Measurements from ENCODE around the gene ETFA.

ETFA gene

DNA sequence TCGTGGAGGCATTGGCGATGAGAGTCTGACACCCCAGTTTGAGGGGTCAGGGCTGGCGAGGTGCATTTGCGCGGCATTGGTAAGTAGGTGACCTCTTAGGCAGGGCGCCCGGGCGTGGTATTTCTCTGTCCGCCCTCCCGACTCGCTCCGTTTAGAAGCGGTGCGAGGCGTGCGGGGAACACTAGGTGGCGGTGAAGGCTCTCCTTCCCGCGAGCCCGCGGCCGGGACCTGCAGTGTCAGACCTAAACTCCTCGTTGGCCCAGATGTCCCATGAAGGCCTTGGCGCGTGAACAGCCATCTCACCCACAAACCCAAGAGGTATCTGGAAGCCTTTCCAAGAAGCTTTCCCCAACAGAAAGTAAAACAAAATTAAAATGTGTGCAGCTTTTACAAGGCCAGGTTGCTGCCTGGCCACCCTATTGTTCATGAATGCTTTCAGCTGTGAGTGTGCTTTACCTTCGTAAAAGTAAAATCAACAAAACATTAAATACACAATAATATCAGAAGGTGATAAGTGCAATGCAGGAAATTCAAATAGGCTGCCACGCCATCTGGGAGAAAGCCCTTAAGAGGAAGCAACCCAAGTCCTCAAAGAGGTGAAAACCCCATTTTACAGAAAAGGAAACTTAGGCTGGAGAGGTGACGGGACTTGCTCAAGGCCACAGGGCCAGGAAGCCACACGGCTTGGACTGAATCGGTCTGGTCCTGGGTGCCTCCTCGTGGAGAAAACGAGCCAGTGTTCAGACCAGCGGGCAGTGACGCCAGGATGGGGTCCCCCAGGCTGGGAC is 120.3 kb downstream of the ETFA start (continued):
- TF ChIP-seq, protein P1, sequence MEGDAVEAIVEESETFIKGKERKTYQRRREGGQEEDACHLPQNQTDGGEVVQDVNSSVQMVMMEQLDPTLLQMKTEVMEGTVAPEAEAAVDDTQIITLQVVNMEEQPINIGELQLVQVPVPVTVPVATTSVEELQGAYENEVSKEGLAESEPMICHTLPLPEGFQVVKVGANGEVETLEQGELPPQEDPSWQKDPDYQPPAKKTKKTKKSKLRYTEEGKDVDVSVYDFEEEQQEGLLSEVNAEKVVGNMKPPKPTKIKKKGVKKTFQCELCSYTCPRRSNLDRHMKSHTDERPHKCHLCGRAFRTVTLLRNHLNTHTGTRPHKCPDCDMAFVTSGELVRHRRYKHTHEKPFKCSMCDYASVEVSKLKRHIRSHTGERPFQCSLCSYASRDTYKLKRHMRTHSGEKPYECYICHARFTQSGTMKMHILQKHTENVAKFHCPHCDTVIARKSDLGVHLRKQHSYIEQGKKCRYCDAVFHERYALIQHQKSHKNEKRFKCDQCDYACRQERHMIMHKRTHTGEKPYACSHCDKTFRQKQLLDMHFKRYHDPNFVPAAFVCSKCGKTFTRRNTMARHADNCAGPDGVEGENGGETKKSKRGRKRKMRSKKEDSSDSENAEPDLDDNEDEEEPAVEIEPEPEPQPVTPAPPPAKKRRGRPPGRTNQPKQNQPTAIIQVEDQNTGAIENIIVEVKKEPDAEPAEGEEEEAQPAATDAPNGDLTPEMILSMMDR (tag by site-specific recombination; IDR thresholded peaks at IDR 0.05) = peak; percentile 94
- TF ChIP-seq, protein P2, sequence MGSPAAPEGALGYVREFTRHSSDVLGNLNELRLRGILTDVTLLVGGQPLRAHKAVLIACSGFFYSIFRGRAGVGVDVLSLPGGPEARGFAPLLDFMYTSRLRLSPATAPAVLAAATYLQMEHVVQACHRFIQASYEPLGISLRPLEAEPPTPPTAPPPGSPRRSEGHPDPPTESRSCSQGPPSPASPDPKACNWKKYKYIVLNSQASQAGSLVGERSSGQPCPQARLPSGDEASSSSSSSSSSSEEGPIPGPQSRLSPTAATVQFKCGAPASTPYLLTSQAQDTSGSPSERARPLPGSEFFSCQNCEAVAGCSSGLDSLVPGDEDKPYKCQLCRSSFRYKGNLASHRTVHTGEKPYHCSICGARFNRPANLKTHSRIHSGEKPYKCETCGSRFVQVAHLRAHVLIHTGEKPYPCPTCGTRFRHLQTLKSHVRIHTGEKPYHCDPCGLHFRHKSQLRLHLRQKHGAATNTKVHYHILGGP (tag by site-specific recombination; IDR thresholded peaks at IDR 0.05) = no peak
- TF ChIP-seq ZNF341 (tag by site-specific recombination; IDR thresholded peaks at IDR 0.05; ENCODE audit: low read depth) (no peak), ZFP37 (tag by site-specific recombination; IDR thresholded peaks at IDR 0.05) (0 out of 2 replicates have a peak, but pooled peaks have one; percentile 32), ZNF169 (tag by site-specific recombination; IDR thresholded peaks at IDR 0.05) (no peak), ZNF510 (tag by site-specific recombination; IDR thresholded peaks at IDR 0.05; ENCODE audit: insufficient replicate concordance) (no peak)
- TF ChIP-seq, protein P3, sequence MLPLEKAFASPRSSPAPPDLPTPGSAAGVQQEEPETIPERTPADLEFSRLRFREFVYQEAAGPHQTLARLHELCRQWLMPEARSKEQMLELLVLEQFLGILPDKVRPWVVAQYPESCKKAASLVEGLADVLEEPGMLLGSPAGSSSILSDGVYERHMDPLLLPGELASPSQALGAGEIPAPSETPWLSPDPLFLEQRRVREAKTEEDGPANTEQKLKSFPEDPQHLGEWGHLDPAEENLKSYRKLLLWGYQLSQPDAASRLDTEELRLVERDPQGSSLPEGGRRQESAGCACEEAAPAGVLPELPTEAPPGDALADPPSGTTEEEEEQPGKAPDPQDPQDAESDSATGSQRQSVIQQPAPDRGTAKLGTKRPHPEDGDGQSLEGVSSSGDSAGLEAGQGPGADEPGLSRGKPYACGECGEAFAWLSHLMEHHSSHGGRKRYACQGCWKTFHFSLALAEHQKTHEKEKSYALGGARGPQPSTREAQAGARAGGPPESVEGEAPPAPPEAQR (tag by site-specific recombination; IDR thresholded peaks at IDR 0.05) = no peak

- Histone ChIP-seq H3K27ac (ENCODE audit: extremely low read depth, low read depth, low read length) (no peak overlapping the region), H3K4me3 (ENCODE audit: low read depth, low read length) (no peak overlapping the region), H3K36me3 (ENCODE audit: control insufficient read depth in 2 of 2, insufficient read depth in 1 of 2, low read length in 2 of 2) (no peaks in the 10 kb centered on the region), H3K9me3 (ENCODE audit: control insufficient read depth, insufficient read depth, low read depth, low read length) (no peaks in the 10 kb centered on the region), H3K4me1 (ENCODE audit: control insufficient read depth, insufficient read depth, low read length) (peaks cover 3% of the 10 kb centered on the region)
- TF ChIP-seq ZNF341 (tag by site-specific recombination; IDR thresholded peaks at IDR 0.05; ENCODE audit: low read depth) (no peak), GLI4 (tag by site-specific recombination; IDR thresholded peaks at IDR 0.05) (no peak), ZNF626 (tag by site-specific recombination; IDR thresholded peaks at IDR 0.05) (no peak), ZNF560 (tag by site-specific recombination; IDR thresholded peaks at IDR 0.05; ENCODE audit: borderline replicate concordance) (no peak), ZNF555 (tag by site-specific recombination; conservative IDR thresholded peaks at IDR 0.05) (no peak), ZNF354C (tag by site-specific recombination; IDR thresholded peaks at IDR 0.05; ENCODE audit: borderline replicate concordance, low read depth) (no peak), ZBTB8A (tag by site-specific recombination; IDR thresholded peaks at IDR 0.05) (no peak), KLF8 (tag by site-specific recombination; IDR thresholded peaks at IDR 0.05) (no peak), ZNF132 (tag by site-specific recombination; IDR thresholded peaks at IDR 0.05; ENCODE audit: borderline replicate concordance) (no peak), ZNF24 (tag by site-specific recombination; IDR thresholded peaks at IDR 0.05) (no peak), ZSCAN23 (tag by site-specific recombination; IDR thresholded peaks at IDR 0.05) (no peak), ZNF175 (tag by site-specific recombination; IDR thresholded peaks at IDR 0.05) (no peak), ZFP3 (tag by site-specific recombination; IDR thresholded peaks at IDR 0.05; ENCODE audit: low read depth) (no peak), ZNF292 (tag by site-specific recombination; IDR thresholded peaks at IDR 0.05; ENCODE audit: borderline replicate concordance, low read depth) (no peak), ATF2 (tag by site-specific recombination; IDR thresholded peaks at IDR 0.05; ENCODE audit: low read depth) (no peak)
- TF ChIP-seq, protein P4, sequence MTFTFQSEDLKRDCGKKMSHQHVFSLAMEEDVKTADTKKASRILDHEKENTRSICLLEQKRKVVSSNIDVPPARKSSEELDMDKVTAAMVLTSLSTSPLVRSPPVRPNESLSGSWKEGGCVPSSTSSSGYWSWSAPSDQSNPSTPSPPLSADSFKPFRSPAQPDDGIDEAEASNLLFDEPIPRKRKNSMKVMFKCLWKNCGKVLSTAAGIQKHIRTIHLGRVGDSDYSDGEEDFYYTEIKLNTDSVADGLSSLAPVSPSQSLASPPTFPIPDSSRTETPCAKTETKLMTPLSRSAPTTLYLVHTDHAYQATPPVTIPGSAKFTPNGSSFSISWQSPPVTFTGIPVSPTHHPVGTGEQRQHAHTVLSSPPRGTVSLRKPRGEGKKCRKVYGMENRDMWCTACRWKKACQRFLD (tag by site-specific recombination; IDR thresholded peaks at IDR 0.05) = no peak
- TF ChIP-seq, protein P5, sequence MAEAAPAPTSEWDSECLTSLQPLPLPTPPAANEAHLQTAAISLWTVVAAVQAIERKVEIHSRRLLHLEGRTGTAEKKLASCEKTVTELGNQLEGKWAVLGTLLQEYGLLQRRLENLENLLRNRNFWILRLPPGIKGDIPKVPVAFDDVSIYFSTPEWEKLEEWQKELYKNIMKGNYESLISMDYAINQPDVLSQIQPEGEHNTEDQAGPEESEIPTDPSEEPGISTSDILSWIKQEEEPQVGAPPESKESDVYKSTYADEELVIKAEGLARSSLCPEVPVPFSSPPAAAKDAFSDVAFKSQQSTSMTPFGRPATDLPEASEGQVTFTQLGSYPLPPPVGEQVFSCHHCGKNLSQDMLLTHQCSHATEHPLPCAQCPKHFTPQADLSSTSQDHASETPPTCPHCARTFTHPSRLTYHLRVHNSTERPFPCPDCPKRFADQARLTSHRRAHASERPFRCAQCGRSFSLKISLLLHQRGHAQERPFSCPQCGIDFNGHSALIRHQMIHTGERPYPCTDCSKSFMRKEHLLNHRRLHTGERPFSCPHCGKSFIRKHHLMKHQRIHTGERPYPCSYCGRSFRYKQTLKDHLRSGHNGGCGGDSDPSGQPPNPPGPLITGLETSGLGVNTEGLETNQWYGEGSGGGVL (tag by site-specific recombination; IDR thresholded peaks at IDR 0.05) = no peak
- TF ChIP-seq, protein P2 (tag by site-specific recombination; IDR thresholded peaks at IDR 0.05) = no peak
- CTCF ChIA-PET = interaction anchor here (0.6 to 2.4 kb wide), 21 partner anchors 11 to 676 kb away, joined by 3 to 24 read pairs (median 5); no protein-coding TSS in a partner anchor
- POLR2A ChIA-PET = interaction anchor here (1.1 to 2.0 kb wide), 2 partner anchors 27 to 147 kb away, joined by 3 to 4 read pairs; partner anchors contain the start of gene ISL2
These were observed 121.2 kb downstream of the ETFA start for GRCh38 chr15:76190070-76190564.

Measured in HEK293 (cell line).